Smooth muscle cell (in vitro differentiated cells): ENCODE data around the gene LRRN3. TPM values are rescaled to one million over a fixed set of nuclear protein-coding genes. Genes with fewer than 3 reads are reported as not detected.

Experiments
- DNase-seq: peaks from one replicate; lab custom pipeline; 2025; ENCODE audit not compliant: unreplicated experiment; lab: John Stamatoyannopoulos, UW
- H2AFZ ChIP-seq: fragments of 200-600 bp; sonication (generic); 2 replicates; pipeline ENCODE4 v1.6.0; 2016; ENCODE audit warnings: antibody characterized with exemption, low read depth, mild to moderate bottlenecking
- H3F3A ChIP-seq: fragments of 200-600 bp; sonication (generic); 2 replicates; pipeline ENCODE4 v1.6.0; 2017; ENCODE audit warnings: antibody characterized with exemption, low read depth
- H3K27ac ChIP-seq: fragments of 200-600 bp; sonication (generic); 2 replicates; pipeline ENCODE4 v1.5.1; 2016; ENCODE audit warnings: low read depth, mild to moderate bottlenecking
- H3K27me3 ChIP-seq: fragments of 200-600 bp; sonication (generic); 2 replicates; pipeline ENCODE4 v1.6.1; 2016; ENCODE audit warnings: low read depth, mild to moderate bottlenecking
- H3K36me3 ChIP-seq: fragments of 200-600 bp; sonication (generic); 2 replicates; pipeline ENCODE4 v1.5.1; 2016; ENCODE audit warnings: low read depth
- H3K4me1 ChIP-seq: fragments of 200-600 bp; sonication (generic); 2 replicates; pipeline ENCODE4 v1.5.1; 2016; ENCODE audit warnings: low read depth
- H3K4me2 ChIP-seq: fragments of 200-600 bp; sonication (generic); 2 replicates; pipeline ENCODE4 v1.6.0; 2016; ENCODE audit warnings: mild to moderate bottlenecking
- H3K4me3 ChIP-seq: fragments of 200-600 bp; sonication (generic); 2 replicates; pipeline ENCODE4 v1.5.1; 2016; ENCODE audit warnings: mild to moderate bottlenecking
- H3K79me2 ChIP-seq: fragments of 200-600 bp; sonication (generic); 2 replicates; pipeline ENCODE4 v1.6.0; 2016; ENCODE audit warnings: low read depth, mild to moderate bottlenecking
- H3K9ac ChIP-seq: fragments of 200-600 bp; sonication (generic); 2 replicates; pipeline ENCODE4 v1.6.0; 2016; ENCODE audit warnings: low read depth
- H3K9me3 ChIP-seq: fragments of 200-600 bp; sonication (generic); replicated peaks from 2 replicates; pipeline ENCODE4 v1.5.1; 2016; ENCODE audit warnings: low read depth
- H4K20me1 ChIP-seq: fragments of 200-600 bp; sonication (generic); 2 replicates; pipeline ENCODE4 v1.6.0; 2016; ENCODE audit warnings: low read depth
- CTCF ChIP-seq: fragments of 200-600 bp; sonication (generic); IDR thresholded peaks from 2 replicates; pipeline ENCODE4 v1.5.1; 2017; ENCODE audit warnings: borderline replicate concordance, mild to moderate bottlenecking, antibody characterized with exemption; ENCODE audit not compliant: insufficient read depth, poor library complexity, severe bottlenecking
- WGBS: methylation state at CpG from one replicate; pipeline ENCODE4 v1.1.7; 2016; ENCODE audit warnings: low lambda C conversion rate; 5-methylcytosine and 5-hydroxymethylcytosine counted together
- polyA plus RNA-seq: library from polyadenylated mRNA; unstranded; fragments of >200 nt; fragmentation: Nextera tagmentation; extraction: Ambion mirVana; gene quantifications from 2 replicates; pipeline ENCODE4 v1.2.1, GENCODE V29; 2016
- total RNA-seq: library from RNA; depleted of rRNA; stranded (reverse); fragments of >200 nt; gene quantifications from 2 replicates; pipeline ENCODE4 v1.2.3, GENCODE V29; 2014

Gene LRRN3
- total and polyA plus RNA-seq, 2 experiments from 2014 or later = 4.5 to 5.8 TPM

GRCh38 chr7:111045449-111045848 lies 45.5 kb upstream of the LRRN3 start:
- Histone ChIP-seq H3K4me1 (no peaks in the 10 kb centered on the region), H3K36me3 (no peaks in the 10 kb centered on the region), H3K27ac (no peak overlapping the region), H4K20me1 (no peaks in the 10 kb centered on the region), H3K9ac (no peak overlapping the region), H3K27me3 (no peaks in the 10 kb centered on the region), H2AFZ (no peak overlapping the region), H3K4me2 (no peak overlapping the region), H3F3A (no peaks in the 10 kb centered on the region), H3K9me3 (no peaks in the 10 kb centered on the region), H3K79me2 (no peaks in the 10 kb centered on the region), H3K4me3 (no peak overlapping the region)
- TF ChIP-seq CTCF = no peak
- no peak for DNase-seq

- no peak for DNase-seq
- H3K27ac ChIP-seq = no peak overlapping the region
- no peaks in the 10 kb centered on the region for H3F3A ChIP-seq
- H3K4me2 ChIP-seq = no peak overlapping the region
- TF ChIP-seq CTCF = no peak
- H2AFZ ChIP-seq = no peak overlapping the region
- no peaks in the 10 kb centered on the region for H4K20me1 ChIP-seq
- no peaks in the 10 kb centered on the region for H3K9me3 ChIP-seq
- H3K9ac ChIP-seq = no peak overlapping the region
- H3K4me1 ChIP-seq = no peaks in the 10 kb centered on the region
- H3K27me3 ChIP-seq = no peaks in the 10 kb centered on the region
- no peaks in the 10 kb centered on the region for H3K36me3 ChIP-seq
- WGBS = 91% methylated on average over 4 of the region's 4 CpGs
- no peaks in the 10 kb centered on the region for H3K79me2 ChIP-seq
- H3K4me3 ChIP-seq = no peak overlapping the region
Measured at GRCh38 chr7:111047595-111047994, 43.3 kb upstream of the LRRN3 start.

- Histone ChIP-seq H3K4me1 (no peaks in the 10 kb centered on the region), H3K9me3 (no peaks in the 10 kb centered on the region), H3K79me2 (no peaks in the 10 kb centered on the region), H3K36me3 (no peaks in the 10 kb centered on the region), H3K9ac (no peak overlapping the region), H3F3A (no peaks in the 10 kb centered on the region), H3K4me3 (no peak overlapping the region), H4K20me1 (no peaks in the 10 kb centered on the region), H2AFZ (no peak overlapping the region), H3K4me2 (no peak overlapping the region), H3K27ac (no peak overlapping the region), H3K27me3 (no peaks in the 10 kb centered on the region)
- no peak for DNase-seq
- TF ChIP-seq CTCF = no peak
- WGBS = 64% methylated on average over 7 of the region's 7 CpGs
Measured at GRCh38 chr7:111049971-111050680, 40.8 kb upstream of the LRRN3 start.

- no peaks in the 10 kb centered on the region for H3K79me2 ChIP-seq
- H3K9ac ChIP-seq = no peak overlapping the region
- H3F3A ChIP-seq = no peaks in the 10 kb centered on the region
- no peak overlapping the region for H3K4me3 ChIP-seq
- no peak overlapping the region for H3K27ac ChIP-seq
- 70% methylated on average over 2 of the region's 2 CpGs for WGBS
- H3K9me3 ChIP-seq = no peaks in the 10 kb centered on the region
- H3K4me1 ChIP-seq = no peaks in the 10 kb centered on the region
- no peaks in the 10 kb centered on the region for H3K36me3 ChIP-seq
- H3K4me2 ChIP-seq = no peak overlapping the region
- no peak for TF ChIP-seq CTCF
- DNase-seq = no peak
- no peaks in the 10 kb centered on the region for H3K27me3 ChIP-seq
- no peaks in the 10 kb centered on the region for H4K20me1 ChIP-seq
- no peak overlapping the region for H2AFZ ChIP-seq
Measured at GRCh38 chr7:111050875-111051416, 40.0 kb upstream of the LRRN3 start.
